DMS 273 (cell line): Measurements from ENCODE around the gene CAPN1.
"Not testable (repeated sequence)": the region's sequence is repeated elsewhere in the genome, so short reads cannot be mapped to it uniquely, and the experiment has no call there.

ENCODE experiments used
- DNase-seq: peaks from one replicate; lab custom pipeline; 2025; ENCODE audit not compliant: unreplicated experiment; lab: John Stamatoyannopoulos, UW

CAPN1 gene

GRCh38 chr11:65216830-65217229 is 35.1 kb downstream of the CAPN1 start:
- no peak for DNase-seq

- DNase-seq = no peak
Observed at GRCh38 chr11:65217441-65218423, 36.0 kb downstream of the CAPN1 start.

- DNase-seq = no peak
Observed at GRCh38 chr11:65218446-65218845, 36.7 kb downstream of the CAPN1 start.

GRCh38 chr11:65219930-65220213 is 38.1 kb downstream of the CAPN1 start:
- DNase-seq = no peak

GRCh38 chr11:65221026-65221425 is 39.3 kb downstream of the CAPN1 start:
- no peak for DNase-seq

- DNase-seq = no peak
Observed at GRCh38 chr11:65223011-65223410, 41.3 kb downstream of the CAPN1 start.

- DNase-seq = no peak
Observed at GRCh38 chr11:65224930-65225278, 43.2 kb downstream of the CAPN1 start.

GRCh38 chr11:65225279-65226102 is 43.8 kb downstream of the CAPN1 start:
- DNase-seq = peak; percentile 71

- DNase-seq = no peak
Observed at GRCh38 chr11:65226103-65226442, 44.3 kb downstream of the CAPN1 start.

- DNase-seq = no peak
Observed at GRCh38 chr11:65227879-65228278, 46.2 kb downstream of the CAPN1 start.

GRCh38 chr11:65236194-65237059 is 54.7 kb downstream of the CAPN1 start:
- DNase-seq = no peak

- DNase-seq = not testable (repeated sequence)
Observed at GRCh38 chr11:65238302-65238701, 56.6 kb downstream of the CAPN1 start.

GRCh38 chr11:65241134-65241533 is 59.4 kb downstream of the CAPN1 start:
- DNase-seq = no peak

- DNase-seq = peak; percentile 19
Observed at GRCh38 chr11:65241692-65242091, 60.0 kb downstream of the CAPN1 start.

GRCh38 chr11:65242389-65242788 is 60.7 kb downstream of the CAPN1 start:
- DNase-seq = no peak

GRCh38 chr11:65243797-65244196 is 62.1 kb downstream of the CAPN1 start:
- DNase-seq = no peak

- not testable (repeated sequence) for DNase-seq
Observed at GRCh38 chr11:65245046-65245445, 63.3 kb downstream of the CAPN1 start.

- DNase-seq = no peak
Observed at GRCh38 chr11:65246506-65246905, 64.8 kb downstream of the CAPN1 start.

- not testable (repeated sequence) for DNase-seq
Observed at GRCh38 chr11:65248184-65248710, 66.5 kb downstream of the CAPN1 start.

GRCh38 chr11:65251476-65251875 is 69.7 kb downstream of the CAPN1 start:
- DNase-seq = no peak

- no peak for DNase-seq
Observed at GRCh38 chr11:65254724-65255123, 73.0 kb downstream of the CAPN1 start.
